Endothelial cell of coronary artery (primary cell): ENCODE measurements around the gene TMEM190. TPM values are rescaled to one million over a fixed set of nuclear protein-coding genes. Genes with fewer than 3 reads are reported as not detected.

ENCODE experiments used
- total RNA-seq: library from RNA; depleted of rRNA; stranded (reverse); fragments of >200 nt; gene quantifications from 2 replicates; pipeline ENCODE4 v1.2.3, GENCODE V29; 2014

TMEM190 gene
- not detected in 2 replicates for total RNA-seq

DNA sequence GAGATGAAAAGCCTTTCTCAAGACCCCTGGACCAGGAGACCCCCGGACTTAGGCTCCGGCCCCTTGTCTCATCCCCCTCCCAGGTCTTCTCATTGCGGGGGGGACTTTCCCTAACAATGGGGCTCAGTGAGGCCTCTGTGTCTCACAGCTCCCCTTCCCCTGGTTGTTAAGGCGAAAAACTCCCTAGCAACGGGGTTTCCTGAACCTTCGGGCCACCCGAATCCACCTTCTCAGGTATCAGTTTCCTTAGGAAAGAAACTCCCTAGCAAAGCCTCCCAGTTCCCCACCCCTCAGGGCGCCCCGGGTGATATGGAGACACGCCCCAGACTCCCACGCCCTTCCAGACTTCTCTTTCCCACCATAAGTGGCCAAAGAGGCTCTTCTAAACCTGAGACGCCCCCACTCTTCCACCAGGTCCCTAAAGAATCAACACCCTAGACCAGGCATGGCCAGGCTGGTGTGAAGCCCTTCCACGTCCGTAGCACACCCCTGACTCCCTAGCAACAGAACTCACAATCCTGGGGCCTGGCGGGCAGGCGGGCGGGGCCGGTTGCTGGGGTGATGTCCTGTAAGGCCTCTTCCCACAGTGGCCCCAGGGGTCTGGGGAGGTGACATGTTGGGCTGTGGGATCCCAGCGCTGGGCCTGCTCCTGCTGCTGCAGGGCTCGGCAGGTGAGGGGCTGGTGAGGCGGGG lies at the start of gene TMEM190:
Gene TMEM190 (plus strand): TSS at position 586 of the 693 bp plus-strand sequence. CDS start 28 bp downstream, at position 614.

GRCh38 chr19:55339105-55339888 lies 37.3 kb upstream of the TMEM190 start, which contains the start of gene KMT5C:
TSS of gene KMT5C (plus strand) at chr19:55339876. CDS start at chr19:55341937, 2,061 bp downstream.

GRCh38 chr19:55354698-55355212 lies 21.9 kb upstream of the TMEM190 start, which contains the start of gene COX6B2:
TSS of gene COX6B2 (minus strand) at chr19:55354719. CDS start at chr19:55354521, 198 bp downstream.

GRCh38 chr19:55362990-55363716 lies 13.5 kb upstream of the TMEM190 start, which contains the start of gene GARIN5B:
TSS of gene GARIN5B (minus strand) at chr19:55363260. CDS start at chr19:55363066, 194 bp downstream.

DNA sequence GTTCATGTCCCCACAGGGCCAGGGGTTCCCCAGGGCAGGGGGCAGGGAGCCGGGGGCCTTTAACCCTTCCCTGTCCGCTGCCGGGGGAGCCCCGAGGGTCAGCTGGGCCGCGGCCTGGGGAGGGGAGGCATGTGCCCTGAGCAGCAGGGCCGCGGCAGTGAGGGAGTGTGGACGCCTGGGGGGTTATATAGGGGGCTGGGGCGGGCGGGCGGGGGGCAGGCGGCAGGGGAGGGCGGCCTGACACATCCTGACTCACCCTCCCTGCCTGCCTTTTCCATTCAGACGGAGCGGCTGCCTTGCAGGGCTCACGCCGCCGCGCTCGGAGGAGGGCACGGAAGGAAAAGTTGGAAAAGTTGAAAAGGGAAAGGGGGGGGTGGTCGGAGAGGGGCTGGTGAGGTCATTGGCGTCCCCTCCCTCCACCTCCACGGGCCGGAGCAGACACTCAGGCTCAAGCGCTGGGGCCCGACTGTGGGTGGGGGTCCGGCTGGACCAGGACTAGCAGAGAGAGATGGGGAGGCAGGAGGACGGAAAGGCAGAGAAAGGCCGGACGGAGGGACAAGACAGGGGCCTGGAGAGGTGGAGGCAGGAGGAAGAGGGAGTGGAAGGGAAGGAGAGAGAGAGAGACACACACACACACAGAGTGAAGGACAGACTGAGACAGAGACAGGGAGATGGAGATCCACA lies 6.2 kb upstream of the TMEM190 start, which contains the start of gene IL11:
Gene IL11 (minus strand): TSS at position 159 of the 684 bp plus-strand sequence. CDS start 153 bp downstream, at position 6.

DNA sequence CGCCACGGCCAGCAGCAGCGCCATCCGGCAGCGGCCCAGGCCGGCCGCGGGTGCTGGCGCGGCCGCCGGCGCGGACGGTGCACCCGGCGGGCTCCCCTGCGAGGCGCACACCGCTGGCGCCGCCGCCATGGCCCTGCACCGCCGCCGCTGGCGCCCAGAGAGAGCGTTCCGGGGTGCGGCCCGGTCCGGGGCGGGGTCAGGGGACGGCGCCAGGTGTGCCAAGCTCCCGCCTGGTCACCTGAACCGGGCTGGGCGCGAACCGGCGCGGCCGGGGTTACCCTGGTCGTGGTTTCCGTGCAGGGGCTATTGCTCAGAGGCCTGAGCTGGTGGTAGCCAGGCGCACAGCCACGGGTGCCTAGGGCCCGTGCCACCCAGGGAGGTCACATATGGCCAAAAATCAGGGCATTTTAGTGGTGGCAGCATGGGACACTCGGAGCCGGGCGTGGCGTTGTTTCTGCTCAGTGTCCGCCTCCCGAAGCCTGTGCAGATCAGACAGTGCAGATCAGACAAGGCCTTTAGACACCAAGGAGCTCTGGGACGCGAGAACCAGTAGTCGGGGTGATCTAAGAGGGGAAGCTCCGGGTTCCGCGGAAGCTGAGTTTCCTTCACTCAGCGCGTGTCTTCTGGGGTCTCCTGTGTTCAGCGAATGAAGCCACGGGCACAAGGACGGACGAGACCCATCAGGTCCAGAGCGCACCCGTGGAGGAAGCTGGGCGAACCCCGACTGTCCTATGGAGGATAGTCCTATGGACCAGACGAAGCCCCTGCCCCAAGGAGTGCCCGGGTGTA lies 7.7 kb downstream of the TMEM190 start, which contains the start of gene TMEM238:
Gene TMEM238 (minus strand): TSS at position 162 of the 789 bp plus-strand sequence. CDS start 33 bp downstream, at position 129.

GRCh38 chr19:55385724-55386492 lies 9.3 kb downstream of the TMEM190 start, which contains the start of gene RPL28:
TSS of gene RPL28 (plus strand) at chr19:55385932. CDS start at chr19:55386358, 426 bp downstream.

GRCh38 chr19:55407550-55407799 lies 30.8 kb downstream of the TMEM190 start, which contains the start of gene UBE2S:
TSS of gene UBE2S (minus strand) at chr19:55407788. CDS start at chr19:55407589, 199 bp downstream.

Other genes with a start within 250 kb of the TMEM190 start
- gene TNNT1, start 227.6 kb upstream of the TMEM190 start, total RNA-seq, result 2.2 and 2.4 TPM in 2 replicates
- not detected in 2 replicates for gene TNNI3, start 219.1 kb upstream of the TMEM190 start, total RNA-seq
- gene DNAAF3, start 210.2 kb upstream of the TMEM190 start, total RNA-seq, result 0.27 and 0.47 TPM in 2 replicates
- gene SYT5, start 196.5 kb upstream of the TMEM190 start, total RNA-seq, result not detected in 2 replicates
- 0.63 and 1.3 TPM in 2 replicates for gene PTPRH, start 167.3 kb upstream of the TMEM190 start, total RNA-seq
- gene TMEM86B, start 148.1 kb upstream of the TMEM190 start, total RNA-seq, result 0.72 and 1.1 TPM in 2 replicates
- 28.2 and 32.9 TPM in 2 replicates for gene PPP6R1, start 117.8 kb upstream of the TMEM190 start, total RNA-seq
- gene HSPBP1, start 96.7 kb upstream of the TMEM190 start, total RNA-seq, result 23.2 and 27.4 TPM in 2 replicates
- gene BRSK1, start 92.8 kb upstream of the TMEM190 start, total RNA-seq, result 0.36 and 2.0 TPM in 2 replicates
- not detected in 2 replicates for gene TMEM150B, start 51.5 kb upstream of the TMEM190 start, total RNA-seq
- 2.9 and 4.7 TPM in 2 replicates for gene KMT5C, start 37.0 kb upstream of the TMEM190 start, total RNA-seq
- gene COX6B2, start 22.1 kb upstream of the TMEM190 start, total RNA-seq, result not detected in 2 replicates
- not detected in 2 replicates for gene GARIN5B, start 13.6 kb upstream of the TMEM190 start, total RNA-seq
- gene IL11, start 6.4 kb upstream of the TMEM190 start, total RNA-seq, result 0.09 and 0.54 TPM in 2 replicates
- gene TMEM238, start 7.5 kb downstream of the TMEM190 start, total RNA-seq, result 0.36 TPM in 1 of 2 replicates, not detected in the other
- 205 and 252 TPM in 2 replicates for gene RPL28, start 9.1 kb downstream of the TMEM190 start, total RNA-seq
- 69.6 and 98.9 TPM in 2 replicates for gene UBE2S, start 31.0 kb downstream of the TMEM190 start, total RNA-seq
- gene SHISA7, start 66.5 kb downstream of the TMEM190 start, total RNA-seq, result not detected in 2 replicates
- 44.0 and 69.7 TPM in 2 replicates for gene ISOC2, start 84.8 kb downstream of the TMEM190 start, total RNA-seq
- gene C19orf85, start 87.9 kb downstream of the TMEM190 start, total RNA-seq, result not detected in 2 replicates
- gene ZNF628, start 99.8 kb downstream of the TMEM190 start, total RNA-seq, result 0.99 and 1.1 TPM in 2 replicates
- gene NAT14, start 108.4 kb downstream of the TMEM190 start, total RNA-seq, result 13.5 and 15.5 TPM in 2 replicates
- gene SSC5D, start 111.6 kb downstream of the TMEM190 start, total RNA-seq, result 0.27 and 2.1 TPM in 2 replicates
- not detected in 2 replicates for gene SBK2, start 160.3 kb downstream of the TMEM190 start, total RNA-seq
- 0.19 TPM in 1 of 2 replicates, not detected in the other for gene SBK3, start 168.7 kb downstream of the TMEM190 start, total RNA-seq
- gene ZNF579, start 204.0 kb downstream of the TMEM190 start, total RNA-seq, result 3.0 and 4.4 TPM in 2 replicates
- 1.9 and 2.2 TPM in 2 replicates for gene FIZ1, start 222.7 kb downstream of the TMEM190 start, total RNA-seq
- gene ZNF524, start 223.5 kb downstream of the TMEM190 start, total RNA-seq, result 10.0 and 15.4 TPM in 2 replicates
- gene ZNF865, start 228.8 kb downstream of the TMEM190 start, total RNA-seq, result 0.54 and 1.0 TPM in 2 replicates
- gene ZNF784, start 247.7 kb downstream of the TMEM190 start, total RNA-seq, result 3.1 and 4.0 TPM in 2 replicates